Measurements from ENCODE around the gene PRR22.

The PRR22 gene

DNA sequence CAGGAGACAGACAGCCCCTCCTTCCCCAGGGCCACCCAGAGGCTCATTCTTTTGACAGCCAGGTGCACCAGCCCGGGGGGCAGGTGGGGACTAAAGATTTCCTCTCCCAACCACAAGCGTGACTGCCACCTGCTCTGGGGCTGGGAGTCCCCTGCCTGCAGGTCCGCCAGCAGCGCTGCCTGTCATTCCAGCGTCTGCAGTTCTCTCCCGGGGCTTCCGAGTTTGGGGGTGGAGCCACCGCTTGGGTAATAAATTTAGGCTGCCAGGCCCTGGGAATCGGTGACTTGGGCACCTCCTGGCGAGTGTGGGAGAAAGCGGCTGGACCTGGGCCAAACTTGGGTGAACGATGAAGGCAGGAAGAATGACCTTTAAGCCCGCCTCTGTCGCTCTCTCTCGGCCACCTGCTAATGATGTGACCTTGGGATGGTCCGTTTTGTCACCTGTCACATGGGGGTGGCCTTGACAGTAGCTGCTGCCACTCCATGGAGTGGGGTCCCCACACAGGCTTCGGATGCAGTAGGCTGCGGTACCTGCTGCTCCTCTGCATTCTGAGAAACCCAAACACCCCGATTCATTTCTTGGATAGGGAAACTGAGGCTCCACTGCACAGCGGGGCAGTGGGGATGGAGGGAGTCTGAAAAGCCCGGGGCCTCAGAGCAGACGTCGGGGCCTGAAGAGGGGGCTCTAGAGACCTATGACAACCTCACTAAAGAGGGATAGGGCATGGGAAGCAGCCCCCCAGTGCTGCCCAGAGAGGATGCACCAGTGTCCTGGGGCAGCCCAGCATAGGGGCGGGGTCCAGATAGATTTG lies 42.2 kb upstream of the PRR22 start:
- Histone ChIP-seq H3K4me1 (peaks cover 3% of the 10 kb centered on the region), H3K79me2 (no peaks in the 10 kb centered on the region), H3K27ac (peak overlapping the region; percentile 21), H3K36me3 (ENCODE audit: control insufficient read depth, insufficient read depth, low read length) (no peaks in the 10 kb centered on the region), H3K27me3 (ENCODE audit: control insufficient read depth, insufficient read depth, low read length) (no peaks in the 10 kb centered on the region), H2AFZ (peak overlapping the region; percentile 60), H3K4me3 (ENCODE audit: low read depth, low read length) (peak overlapping the region; percentile 35), H3K4me2 (ENCODE audit: low read length) (peak overlapping the region; percentile 41), H3K9me3 (ENCODE audit: control insufficient read depth, low read length) (no peaks in the 10 kb centered on the region), H3K9ac (no peak overlapping the region)
- TF ChIP-seq, protein P1, sequence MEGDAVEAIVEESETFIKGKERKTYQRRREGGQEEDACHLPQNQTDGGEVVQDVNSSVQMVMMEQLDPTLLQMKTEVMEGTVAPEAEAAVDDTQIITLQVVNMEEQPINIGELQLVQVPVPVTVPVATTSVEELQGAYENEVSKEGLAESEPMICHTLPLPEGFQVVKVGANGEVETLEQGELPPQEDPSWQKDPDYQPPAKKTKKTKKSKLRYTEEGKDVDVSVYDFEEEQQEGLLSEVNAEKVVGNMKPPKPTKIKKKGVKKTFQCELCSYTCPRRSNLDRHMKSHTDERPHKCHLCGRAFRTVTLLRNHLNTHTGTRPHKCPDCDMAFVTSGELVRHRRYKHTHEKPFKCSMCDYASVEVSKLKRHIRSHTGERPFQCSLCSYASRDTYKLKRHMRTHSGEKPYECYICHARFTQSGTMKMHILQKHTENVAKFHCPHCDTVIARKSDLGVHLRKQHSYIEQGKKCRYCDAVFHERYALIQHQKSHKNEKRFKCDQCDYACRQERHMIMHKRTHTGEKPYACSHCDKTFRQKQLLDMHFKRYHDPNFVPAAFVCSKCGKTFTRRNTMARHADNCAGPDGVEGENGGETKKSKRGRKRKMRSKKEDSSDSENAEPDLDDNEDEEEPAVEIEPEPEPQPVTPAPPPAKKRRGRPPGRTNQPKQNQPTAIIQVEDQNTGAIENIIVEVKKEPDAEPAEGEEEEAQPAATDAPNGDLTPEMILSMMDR (IDR thresholded peaks at IDR 0.05): peak; percentile 18

- H3K4me3 ChIP-seq (ENCODE audit: low read depth, low read length): no peak overlapping the region
Measured at GRCh38 chr19:5825178-5825577, 40.6 kb upstream of the PRR22 start.

DNA sequence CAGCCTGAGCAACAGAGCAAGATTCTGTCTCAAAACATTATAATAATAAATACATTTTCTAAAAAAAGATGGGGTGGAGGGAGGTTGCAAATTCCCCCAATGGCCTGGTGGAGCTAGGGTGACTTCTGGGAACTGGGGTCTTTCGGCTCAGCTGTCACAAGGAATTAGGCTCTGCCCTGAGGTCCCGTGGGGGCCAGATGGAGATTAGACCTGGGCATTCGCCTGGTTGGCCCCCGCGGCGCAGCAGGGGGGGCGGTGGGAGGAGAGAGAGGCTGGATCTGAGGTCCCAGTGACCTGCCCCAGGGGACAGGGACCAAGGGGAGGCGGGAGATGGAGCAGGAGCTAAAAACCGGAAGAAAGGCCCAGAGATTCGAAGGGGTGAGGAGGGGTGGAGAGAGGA lies 40.2 kb upstream of the PRR22 start:
- no peaks in the 10 kb centered on the region for H3K36me3 ChIP-seq (ENCODE audit: control insufficient read depth, insufficient read depth, low read length)

More at GRCh38 chr19:5825178-5825577, 40.6 kb upstream of the PRR22 start:
- H3K4me2 ChIP-seq (ENCODE audit: low read length): no peak overlapping the region
- H3K27ac ChIP-seq: no peak overlapping the region
- H3K36me3 ChIP-seq (ENCODE audit: control insufficient read depth, insufficient read depth, low read length): no peaks in the 10 kb centered on the region
- no peaks in the 10 kb centered on the region for H3K9me3 ChIP-seq (ENCODE audit: control insufficient read depth, low read length)
- peaks cover 3% of the 10 kb centered on the region for H3K4me1 ChIP-seq
- no peaks in the 10 kb centered on the region for H3K79me2 ChIP-seq
- no peaks in the 10 kb centered on the region for H3K27me3 ChIP-seq (ENCODE audit: control insufficient read depth, insufficient read depth, low read length)
- H2AFZ ChIP-seq: no peak overlapping the region
- TF ChIP-seq, protein P1 (IDR thresholded peaks at IDR 0.05): no peak
- no peak overlapping the region for H3K9ac ChIP-seq

GRCh38 chr19:5823579-5824281 lies 39.2 kb upstream of the PRR22 start:
- H3K79me2 ChIP-seq: no peaks in the 10 kb centered on the region
- H3K9me3 ChIP-seq (ENCODE audit: control insufficient read depth, low read length): no peaks in the 10 kb centered on the region
- H2AFZ ChIP-seq: no peak overlapping the region
- H3K27ac ChIP-seq: no peak overlapping the region
- no peak overlapping the region for H3K4me2 ChIP-seq (ENCODE audit: low read length)
- no peak overlapping the region for H3K9ac ChIP-seq
- H3K36me3 ChIP-seq (ENCODE audit: control insufficient read depth, insufficient read depth, low read length): no peaks in the 10 kb centered on the region
- H3K4me1 ChIP-seq: no peaks in the 10 kb centered on the region
- TF ChIP-seq, protein P1 (IDR thresholded peaks at IDR 0.05): no peak
- no peaks in the 10 kb centered on the region for H3K27me3 ChIP-seq (ENCODE audit: control insufficient read depth, insufficient read depth, low read length)
- no peak overlapping the region for H3K4me3 ChIP-seq (ENCODE audit: low read depth, low read length)

More for the DNA sequence above, 40.2 kb upstream of the PRR22 start:
- Histone ChIP-seq H3K4me3 (ENCODE audit: low read depth, low read length) (no peak overlapping the region), H3K9me3 (ENCODE audit: control insufficient read depth, low read length) (no peaks in the 10 kb centered on the region), H3K79me2 (no peaks in the 10 kb centered on the region), H3K27ac (no peak overlapping the region), H3K4me1 (peaks cover 3% of the 10 kb centered on the region), H3K27me3 (ENCODE audit: control insufficient read depth, insufficient read depth, low read length) (no peaks in the 10 kb centered on the region), H3K4me2 (ENCODE audit: low read length) (no peak overlapping the region), H2AFZ (no peak overlapping the region), H3K9ac (no peak overlapping the region)
- TF ChIP-seq, protein P1 (IDR thresholded peaks at IDR 0.05): no peak

Measured in parathyroid adenoma (tissue), 2 donors.